Activated CD8-positive, alpha-beta memory T cell treated with anti-CD3 and anti-CD28 coated beads for 48 hours (primary cell): Measurements from ENCODE around the gene TEAD3.

Experiments
- DNase-seq, 3 experiments: peaks; one replicate each; pipeline ENCODE4 v3.0.0-alpha.2; 2020; ENCODE audit warnings: low read depth in 2 of 3, low spot score in 2 of 3

Gene TEAD3

GRCh38 chr6:35512740-35513139, 15.9 kb upstream of the TEAD3 start, which contains the start of gene TULP1:
Gene TULP1 (minus strand): TSS chr6:35512896. CDS start chr6:35512858, 38 bp downstream.
- no peak for DNase-seq

GRCh38 chr6:35512006-35512405, 15.1 kb upstream of the TEAD3 start:
- DNase-seq: no peak

- DNase-seq: no peak
Measured at GRCh38 chr6:35511562-35511941, 14.7 kb upstream of the TEAD3 start.

GRCh38 chr6:35510916-35511561, 14.2 kb upstream of the TEAD3 start:
- DNase-seq: no peak

- DNase-seq: no peak
Measured at GRCh38 chr6:35508542-35508941, 11.7 kb upstream of the TEAD3 start.

- no peak for DNase-seq
Measured at GRCh38 chr6:35508027-35508426, 11.1 kb upstream of the TEAD3 start.

- no peak for DNase-seq
Measured at GRCh38 chr6:35507221-35507620, 10.3 kb upstream of the TEAD3 start.

GRCh38 chr6:35506536-35506935, 9.7 kb upstream of the TEAD3 start:
- no peak for DNase-seq

- no peak for DNase-seq
Measured at GRCh38 chr6:35505999-35506412, 9.1 kb upstream of the TEAD3 start.

GRCh38 chr6:35503534-35503933, 6.7 kb upstream of the TEAD3 start:
- no peak for DNase-seq

GRCh38 chr6:35501784-35502183, 4.9 kb upstream of the TEAD3 start:
- no peak for DNase-seq

- DNase-seq: no peak
Measured at GRCh38 chr6:35500782-35501181, 3.9 kb upstream of the TEAD3 start.

- no peak for DNase-seq
Measured at GRCh38 chr6:35499372-35499771, 2.5 kb upstream of the TEAD3 start.

GRCh38 chr6:35498422-35499067, 1.7 kb upstream of the TEAD3 start:
- DNase-seq: no peak

GRCh38 chr6:35497571-35498421, 917 bp upstream of the TEAD3 start:
- peak in 1 of 3 experiments; percentile 40 for DNase-seq

GRCh38 chr6:35496036-35496840, 641 bp downstream of the TEAD3 start:
- no peak for DNase-seq

GRCh38 chr6:35495258-35496035, 1.4 kb downstream of the TEAD3 start:
- DNase-seq: no peak

GRCh38 chr6:35494161-35494563, 2.7 kb downstream of the TEAD3 start:
- DNase-seq: no peak

- no peak for DNase-seq
Measured at GRCh38 chr6:35493307-35493983, 3.4 kb downstream of the TEAD3 start.

- no peak for DNase-seq
Measured at GRCh38 chr6:35492974-35493284, 4.0 kb downstream of the TEAD3 start.
